ENCODE results near the gene ETS1. TPM values are rescaled to one million over a fixed set of nuclear protein-coding genes. Genes with fewer than 3 reads are reported as not detected.

Gene ETS1
- total RNA-seq, 6 experiments from 2014 or later = 55.2 to 78.6 (median 73.2) TPM

DNA sequence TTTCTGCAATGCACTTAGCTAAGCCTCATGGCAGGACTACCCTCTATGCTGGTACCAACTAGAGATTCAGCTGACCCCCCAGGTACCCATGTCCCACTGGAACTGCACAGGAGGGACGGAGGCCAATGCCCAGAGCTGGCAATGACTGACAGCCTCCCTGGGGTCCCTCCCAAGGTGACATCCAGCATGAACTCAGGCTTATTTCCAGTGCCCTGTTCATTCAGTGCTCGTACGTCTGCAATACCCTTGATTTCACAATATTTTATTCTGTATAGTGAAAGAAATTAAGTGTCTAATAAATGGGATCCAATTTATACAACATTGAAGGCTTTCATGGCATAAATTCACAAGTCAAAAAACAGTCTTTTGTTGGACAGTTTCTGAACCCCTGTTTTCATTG, 20.2 kb downstream of the ETS1 start:
- Mint-ChIP-seq H3K4me1 (ENCODE audit: low read depth) (no peaks in the 10 kb centered on the region), H3K9me3 (no peaks in the 10 kb centered on the region), H3K27me3 (ENCODE audit: insufficient read depth) (peaks cover 9% of the 10 kb centered on the region; the same call in 1 of the 2 replicates), H3K4me3 (no peak overlapping the region), H3K36me3 (ENCODE audit: low read depth) (no peaks in the 10 kb centered on the region), H3K27ac (no peak overlapping the region)
- DNase-seq = no peak
- TF ChIP-seq CTCF (IDR thresholded peaks at IDR 0.05) = no peak

- Mint-ChIP-seq H3K4me3 (no peak overlapping the region), H3K9me3 (no peaks in the 10 kb centered on the region), H3K4me1 (ENCODE audit: low read depth) (no peaks in the 10 kb centered on the region), H3K27ac (no peak overlapping the region), H3K27me3 (ENCODE audit: insufficient read depth) (peaks cover 9% of the 10 kb centered on the region; the same call in 1 of the 2 replicates), H3K36me3 (ENCODE audit: low read depth) (no peaks in the 10 kb centered on the region)
- no peak for TF ChIP-seq CTCF (IDR thresholded peaks at IDR 0.05)
- DNase-seq = no peak
Measured at GRCh38 chr11:128565881-128566280, 21.5 kb downstream of the ETS1 start.

GRCh38 chr11:128564642-128565245, 22.6 kb downstream of the ETS1 start:
- no peak for TF ChIP-seq CTCF (IDR thresholded peaks at IDR 0.05)
- Mint-ChIP-seq H3K36me3 (ENCODE audit: low read depth) (no peaks in the 10 kb centered on the region), H3K4me3 (no peak overlapping the region), H3K27ac (no peak overlapping the region), H3K4me1 (ENCODE audit: low read depth) (no peaks in the 10 kb centered on the region), H3K27me3 (ENCODE audit: insufficient read depth) (peaks cover 9% of the 10 kb centered on the region; the same call in 1 of the 2 replicates), H3K9me3 (no peaks in the 10 kb centered on the region)
- no peak for DNase-seq

DNA sequence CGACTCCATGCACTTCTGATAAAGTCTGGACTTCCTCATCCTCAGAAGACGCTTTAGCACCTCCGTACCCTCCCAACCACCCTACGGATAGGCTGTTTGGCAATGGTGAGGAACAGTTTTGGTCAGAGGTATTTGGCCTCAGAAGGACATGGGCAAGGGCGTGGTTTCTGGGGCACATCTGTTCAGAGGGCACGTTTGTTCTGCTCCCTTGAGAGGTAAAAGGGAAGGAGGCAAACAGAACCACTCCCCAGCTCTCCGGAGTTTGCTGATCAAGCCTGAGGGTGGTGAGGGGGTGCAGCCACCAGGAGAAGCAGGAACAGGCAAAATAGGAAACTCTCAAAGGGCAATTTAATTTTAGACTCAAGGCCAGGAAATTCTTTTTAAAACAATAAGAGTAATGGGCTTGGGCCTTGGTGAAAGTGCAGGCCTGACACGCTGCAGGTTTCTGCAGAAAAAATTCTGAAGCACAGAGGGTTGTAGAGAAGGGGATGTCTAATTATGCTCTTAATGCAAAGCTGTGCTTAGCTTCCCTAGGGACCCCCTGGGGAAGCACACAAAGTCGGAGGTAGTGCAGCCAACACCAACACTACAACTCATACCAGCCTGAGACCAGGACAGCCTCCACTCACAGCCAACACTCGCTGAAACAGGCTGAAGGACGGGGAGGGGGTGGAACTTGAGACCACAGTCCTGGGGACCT, 23.3 kb downstream of the ETS1 start:
- H3K36me3 Mint-ChIP-seq (ENCODE audit: low read depth) = no peaks in the 10 kb centered on the region
- H3K4me1 Mint-ChIP-seq (ENCODE audit: low read depth) = no peaks in the 10 kb centered on the region
- TF ChIP-seq CTCF (IDR thresholded peaks at IDR 0.05) = no peak
- H3K27me3 Mint-ChIP-seq (ENCODE audit: insufficient read depth) = peaks cover 9% of the 10 kb centered on the region; the same call in 1 of the 2 replicates
- no peak overlapping the region for H3K4me3 Mint-ChIP-seq
- no peaks in the 10 kb centered on the region for H3K9me3 Mint-ChIP-seq
- no peak for DNase-seq
- H3K27ac Mint-ChIP-seq = no peak overlapping the region

- DNase-seq = no peak
- no peaks in the 10 kb centered on the region for H3K9me3 Mint-ChIP-seq
- TF ChIP-seq CTCF (IDR thresholded peaks at IDR 0.05) = no peak
- no peaks in the 10 kb centered on the region for H3K36me3 Mint-ChIP-seq (ENCODE audit: low read depth)
- H3K4me3 Mint-ChIP-seq = no peak overlapping the region
- no peaks in the 10 kb centered on the region for H3K4me1 Mint-ChIP-seq (ENCODE audit: low read depth)
- peaks cover 9% of the 10 kb centered on the region; the same call in 1 of the 2 replicates for H3K27me3 Mint-ChIP-seq (ENCODE audit: insufficient read depth)
- H3K27ac Mint-ChIP-seq = no peak overlapping the region; the same call in 1 of the 2 replicates
Measured at GRCh38 chr11:128563308-128563707, 24.1 kb downstream of the ETS1 start.
